Upper lobe of left lung (tissue), 6 donors: ENCODE data around the gene HTRA3. TPM values are rescaled to one million over a fixed set of nuclear protein-coding genes. Genes with fewer than 3 reads are reported as not detected.
A peak's percentile ranks its signal among the peaks of the same experiment; 100 is the strongest.

Experiments
- ATAC-seq, 2 donors: fragments of 200-7000 bp; cut with Tn5 transposase; one replicate each; pipeline ENCODE4 v1.9.1; 2022; ENCODE audit warnings: mild to moderate bottlenecking in 2 of 2, moderate library complexity in 2 of 2; ENCODE audit not compliant: low FRiP score in 2 of 2
- DNase-seq, 2 donors: peaks; one replicate each; pipeline ENCODE4 v3.0.0-alpha.2; 2019 to 2020
- H3K27ac ChIP-seq, 4 donors: fragments of 200-600 bp; sonication (generic); one replicate each; pipeline ENCODE4 v1.5.1; 2016 to 2019
- H3K27me3 ChIP-seq, 4 donors: fragments of 200-600 bp; sonication (generic); one replicate each; pipeline ENCODE4 v1.5.1; 2017 to 2019
- H3K36me3 ChIP-seq, 4 donors: fragments of 200-600 bp; sonication (generic); one replicate each; pipeline ENCODE4 v1.5.1; 2016 to 2019
- H3K4me1 ChIP-seq, 4 donors: fragments of 200-600 bp; sonication (generic); one replicate each; pipeline ENCODE4 v1.5.1; 2018 to 2019
- H3K4me3 ChIP-seq, 4 donors: fragments of 200-600 bp; sonication (generic); one replicate each; pipeline ENCODE4 v1.5.1; 2017 to 2019; ENCODE audit warnings: mild to moderate bottlenecking in 2 of 4, moderate library complexity in 1 of 4
- H3K9me3 ChIP-seq, 4 donors: fragments of 200-600 bp; sonication (generic); one replicate each; pipeline ENCODE4 v1.5.1; 2018 to 2019
- EP300 ChIP-seq, 4 donors: sonication (generic); formaldehyde crosslinking; IDR thresholded peaks; one replicate each; pipeline ENCODE4 v1.5.1; 2017; ENCODE audit warnings: antibody characterized with exemption in 4 of 4, control low read depth in 2 of 4
- POLR2A ChIP-seq, 4 donors: fragments of 450-650 bp; IDR thresholded peaks; one replicate each; pipeline ENCODE4 v1.5.1; 2016 to 2017; ENCODE audit warnings: antibody characterized with exemption in 4 of 4, mild to moderate bottlenecking in 2 of 4
- POLR2AphosphoS5 ChIP-seq, 2 donors: sonication (generic); formaldehyde crosslinking; IDR thresholded peaks; one replicate each; pipeline ENCODE4 v1.5.1; 2017; ENCODE audit warnings: antibody characterized with exemption in 2 of 2
- WGBS, 2 donors: methylation state at CpG; one replicate each; pipeline ENCODE4 v1.1.5; 2017 to 2018; 5-methylcytosine and 5-hydroxymethylcytosine counted together
- total RNA-seq, 6 donors: library from RNA; depleted of rRNA in 4 of 6; stranded (reverse); fragments of >200 nt in 4 of 6; gene quantifications; one replicate each; pipeline versions ENCODE4 v1.1.0 to v1.2.1, GENCODE V29; 2016 to 2021
- TF ChIP-seq, protein P1 (sequence below), 6 experiments: fragments of 450-650 bp in 4 of 6; fragments of 200-600 bp in 2 of 6; sonication (generic) in 2 of 6; IDR thresholded peaks; one replicate each; pipeline ENCODE4 v1.5.1; 2016 to 2019; ENCODE audit warnings: antibody characterized with exemption in 6 of 6
- donor health status: DM: no; HTN: no; CAD: no; lungs with moderate emphysema.
- donor health status: DM: no; HTN: yes; CAD: no; lungs with severe emphysema.

HTRA3 gene
- total RNA-seq, 6 donors from 2014 or later: 5.2 to 51.1 (median 19.7) TPM

DNA sequence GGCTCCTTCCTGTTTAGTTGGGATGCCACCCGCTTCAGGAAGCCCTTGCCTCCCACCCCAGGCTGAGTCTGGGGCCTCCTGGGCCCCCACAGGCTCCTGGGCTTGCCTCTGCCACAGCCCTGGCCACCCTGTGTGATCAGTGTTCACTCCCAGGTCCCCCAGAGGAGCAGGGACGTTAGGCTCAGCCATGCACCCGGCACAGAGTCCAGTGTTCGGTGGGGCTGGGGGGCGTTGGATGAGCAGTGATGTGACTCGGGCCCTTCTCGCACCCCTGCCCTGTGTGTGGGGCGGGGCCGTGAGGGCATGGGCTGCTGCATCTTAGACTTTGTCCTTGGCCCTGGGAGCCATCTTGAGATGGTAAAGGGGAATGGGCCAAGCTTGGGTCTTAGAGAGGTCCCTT, 29.9 kb upstream of the HTRA3 start:
- Histone ChIP-seq H3K27me3 (no peaks in the 10 kb centered on the region), H3K4me3 (no peak overlapping the region), H3K27ac (no peak overlapping the region), H3K36me3 (peaks cover 0 to 66% (median 51%) of the 10 kb centered on the region in 4 donors), H3K9me3 (no peaks in the 10 kb centered on the region), H3K4me1 (peaks cover 7 to 14% (median 9%) of the 10 kb centered on the region in 4 donors)
- DNase-seq (peak in 1 of 2 donors; percentile 68), ATAC-seq (no peak)
- 93 to 98% methylated on average over 7 to 9 of the region's 9 CpGs for WGBS, 2 donors
- TF ChIP-seq EP300 (IDR thresholded peaks at IDR 0.05): no peak
- TF ChIP-seq, protein P1, sequence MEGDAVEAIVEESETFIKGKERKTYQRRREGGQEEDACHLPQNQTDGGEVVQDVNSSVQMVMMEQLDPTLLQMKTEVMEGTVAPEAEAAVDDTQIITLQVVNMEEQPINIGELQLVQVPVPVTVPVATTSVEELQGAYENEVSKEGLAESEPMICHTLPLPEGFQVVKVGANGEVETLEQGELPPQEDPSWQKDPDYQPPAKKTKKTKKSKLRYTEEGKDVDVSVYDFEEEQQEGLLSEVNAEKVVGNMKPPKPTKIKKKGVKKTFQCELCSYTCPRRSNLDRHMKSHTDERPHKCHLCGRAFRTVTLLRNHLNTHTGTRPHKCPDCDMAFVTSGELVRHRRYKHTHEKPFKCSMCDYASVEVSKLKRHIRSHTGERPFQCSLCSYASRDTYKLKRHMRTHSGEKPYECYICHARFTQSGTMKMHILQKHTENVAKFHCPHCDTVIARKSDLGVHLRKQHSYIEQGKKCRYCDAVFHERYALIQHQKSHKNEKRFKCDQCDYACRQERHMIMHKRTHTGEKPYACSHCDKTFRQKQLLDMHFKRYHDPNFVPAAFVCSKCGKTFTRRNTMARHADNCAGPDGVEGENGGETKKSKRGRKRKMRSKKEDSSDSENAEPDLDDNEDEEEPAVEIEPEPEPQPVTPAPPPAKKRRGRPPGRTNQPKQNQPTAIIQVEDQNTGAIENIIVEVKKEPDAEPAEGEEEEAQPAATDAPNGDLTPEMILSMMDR (IDR thresholded peaks at IDR 0.05): no peak
- no peak for TF ChIP-seq POLR2AphosphoS5 (IDR thresholded peaks at IDR 0.05)
- no peak for TF ChIP-seq POLR2A (IDR thresholded peaks at IDR 0.05)

DNA sequence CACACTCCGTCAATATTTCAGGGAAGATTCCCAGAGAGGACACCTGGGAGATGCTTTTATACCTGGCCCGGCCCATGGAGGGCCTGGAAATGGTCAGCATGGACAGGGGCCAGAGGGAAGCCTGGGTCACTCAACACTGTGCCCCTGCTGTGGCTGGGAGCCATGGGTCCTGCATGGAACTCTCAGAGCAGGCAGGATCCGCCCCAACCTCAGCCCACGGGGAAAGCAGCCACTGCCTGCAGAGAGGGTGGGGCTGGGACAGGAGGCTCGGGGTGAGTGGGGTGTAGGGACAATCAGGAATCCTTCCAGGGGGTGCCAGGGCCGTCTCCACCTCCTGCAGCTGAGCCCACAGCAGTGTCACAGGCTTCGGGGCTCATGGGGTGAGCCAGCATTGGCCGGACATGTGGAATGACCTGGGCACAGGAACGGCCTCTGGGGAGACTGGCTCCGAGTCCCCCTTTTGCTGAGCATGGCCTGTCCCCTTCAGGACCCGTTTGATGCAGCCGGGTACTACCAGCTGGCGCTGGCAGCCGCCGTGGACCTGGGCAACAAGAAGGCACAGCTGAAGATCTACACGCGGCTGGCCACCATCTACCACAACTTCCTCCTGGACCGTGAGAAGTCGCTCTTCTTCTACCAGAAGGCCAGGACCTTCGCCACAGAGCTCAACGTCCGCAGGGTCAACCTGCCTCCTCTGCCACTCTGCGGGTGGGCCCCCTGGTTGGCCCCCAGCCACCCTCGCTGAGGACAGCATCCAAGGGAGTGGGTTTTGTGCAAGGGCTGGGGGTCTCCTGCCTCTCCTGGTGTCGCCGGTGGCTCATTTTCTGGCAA, 29.1 kb upstream of the HTRA3 start:
- H3K4me1 ChIP-seq: peaks cover 7 to 14% (median 9%) of the 10 kb centered on the region in 4 donors
- ATAC-seq (no peak), DNase-seq (peak in 1 of 2 donors; percentile 86)
- 69 to 91% methylated on average over 7 to 25 of the region's 26 CpGs for WGBS, 2 donors
- no peaks in the 10 kb centered on the region for H3K27me3 ChIP-seq
- H3K4me3 ChIP-seq: no peak overlapping the region
- no peaks in the 10 kb centered on the region for H3K9me3 ChIP-seq
- no peak overlapping the region for H3K27ac ChIP-seq
- H3K36me3 ChIP-seq: peaks cover 0 to 58% (median 44%) of the 10 kb centered on the region in 4 donors
- no peak for TF ChIP-seq EP300 (IDR thresholded peaks at IDR 0.05)
- no peak for TF ChIP-seq POLR2AphosphoS5 (IDR thresholded peaks at IDR 0.05)
- TF ChIP-seq, protein P1 (IDR thresholded peaks at IDR 0.05): no peak
- no peak for TF ChIP-seq POLR2A (IDR thresholded peaks at IDR 0.05)

DNA sequence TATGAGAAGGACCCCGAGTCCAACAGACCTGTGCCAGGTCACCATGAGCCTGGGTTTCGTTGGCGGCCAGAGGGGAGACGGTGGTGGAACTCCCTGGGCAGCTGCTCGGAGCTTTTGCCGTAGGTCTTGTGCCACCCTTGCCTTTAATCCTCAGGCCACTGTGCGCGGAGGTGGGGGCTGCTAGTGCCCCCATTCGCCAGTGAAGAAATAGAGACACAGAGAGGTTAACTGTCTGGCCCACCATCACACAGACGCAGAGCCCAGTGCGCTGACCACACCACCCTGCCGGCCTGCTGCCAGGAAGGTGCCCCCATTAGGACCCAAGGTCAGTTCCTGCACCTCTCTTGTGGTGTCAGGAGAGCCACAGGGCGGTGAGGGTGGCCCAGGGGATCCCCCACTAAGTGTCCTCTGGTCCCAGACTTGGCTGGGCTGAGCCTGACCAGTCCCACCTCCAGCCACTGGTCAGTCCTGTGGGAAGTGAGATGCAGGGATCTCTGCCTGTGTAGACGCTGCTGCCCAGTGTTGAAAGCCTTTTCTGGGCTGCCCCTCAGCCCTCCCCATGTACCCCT, 28.3 kb upstream of the HTRA3 start:
- Histone ChIP-seq H3K4me1 (peaks cover 7 to 22% (median 16%) of the 10 kb centered on the region in 4 donors), H3K36me3 (peaks cover 0 to 50% (median 38%) of the 10 kb centered on the region in 4 donors), H3K27ac (no peak overlapping the region), H3K27me3 (no peaks in the 10 kb centered on the region), H3K9me3 (no peaks in the 10 kb centered on the region), H3K4me3 (no peak overlapping the region)
- no peak for ATAC-seq
- no peak for TF ChIP-seq EP300 (IDR thresholded peaks at IDR 0.05)
- TF ChIP-seq POLR2A (IDR thresholded peaks at IDR 0.05): no peak
- TF ChIP-seq, protein P1 (IDR thresholded peaks at IDR 0.05): no peak
- TF ChIP-seq POLR2AphosphoS5 (IDR thresholded peaks at IDR 0.05): no peak
- peak in 1 of 2 donors; percentile 65 for DNase-seq
- 90 to 92% methylated on average over 4 to 8 of the region's 14 CpGs for WGBS, 2 donors

DNA sequence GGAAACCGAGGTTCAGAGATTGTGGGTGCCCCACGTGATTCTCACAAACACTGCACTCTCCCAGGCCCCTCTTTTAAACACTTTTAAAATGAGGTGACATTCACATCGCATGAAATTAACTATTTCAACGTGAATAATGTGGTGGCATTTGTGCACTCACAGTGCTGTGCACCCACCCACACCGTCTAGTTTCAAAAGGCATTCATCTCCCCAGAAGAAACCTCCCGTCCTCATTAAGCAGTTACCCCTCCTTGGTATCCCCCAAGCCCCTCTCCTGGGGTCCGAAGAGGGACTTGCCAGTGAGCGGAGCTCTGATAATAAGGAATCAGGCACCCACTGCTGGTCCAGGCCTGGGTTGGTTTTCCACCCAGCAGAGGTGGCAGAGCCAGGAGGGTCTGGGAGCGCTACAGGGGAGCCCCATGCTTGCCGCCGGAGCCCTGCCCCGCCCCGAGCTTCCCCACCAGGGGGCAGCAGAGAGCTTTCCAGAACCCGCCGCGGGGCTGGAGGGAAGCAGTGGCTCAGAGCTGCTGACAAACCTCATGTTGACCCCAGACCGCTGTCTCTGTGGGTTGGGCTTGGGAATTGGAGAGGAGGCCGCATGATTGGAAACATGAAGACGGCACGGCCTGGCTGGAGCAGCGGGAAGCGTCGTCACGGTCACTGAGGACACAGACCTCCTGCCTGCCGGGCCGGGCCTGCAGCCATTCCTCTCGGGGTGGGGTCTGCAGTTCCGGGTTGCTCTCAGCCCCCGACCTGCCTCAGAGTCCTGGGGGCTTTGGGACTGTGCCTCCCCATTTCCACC, 27.5 kb upstream of the HTRA3 start:
- H3K4me1 ChIP-seq: peaks cover 9 to 25% (median 23%) of the 10 kb centered on the region in 4 donors
- H3K27me3 ChIP-seq: no peaks in the 10 kb centered on the region
- TF ChIP-seq, protein P1 (IDR thresholded peaks at IDR 0.05): peak; percentile 90 to 96 (median 94)
- peak; percentile 34 to 54 for TF ChIP-seq POLR2AphosphoS5 (IDR thresholded peaks at IDR 0.05)
- no peak for TF ChIP-seq POLR2A (IDR thresholded peaks at IDR 0.05)
- no peak for TF ChIP-seq EP300 (IDR thresholded peaks at IDR 0.05)
- ATAC-seq (peak; percentile 77 to 88), DNase-seq (peak; percentile 82 to 95)
- no peaks in the 10 kb centered on the region for H3K9me3 ChIP-seq
- WGBS, 2 donors: 46 to 69% methylated on average over 6 to 24 of the region's 29 CpGs
- H3K4me3 ChIP-seq: no peak overlapping the region
- H3K27ac ChIP-seq: peak overlapping the region in 2 of 4 donors; percentile 16 to 32
- H3K36me3 ChIP-seq: peaks cover 0 to 42% (median 30%) of the 10 kb centered on the region in 4 donors
